LoVo (cell line): Measurements from ENCODE around the gene TMEM174.

Source experiments
- DNase-seq: peaks from one replicate; pipeline ENCODE4 v3.0.0-alpha.2; 2016; ENCODE audit warnings: low spot score

TMEM174 gene

GRCh38 chr5:73172951-73173350 is at the start of gene TMEM174:
TMEM174 (plus strand) TSS chr5:73173193; CDS start chr5:73173244, 51 bp downstream.
- no peak for DNase-seq

GRCh38 chr5:73125289-73125688 is 47.7 kb upstream of the TMEM174 start:
- no peak for DNase-seq

- no peak for DNase-seq
Observed at GRCh38 chr5:73126381-73126780, 46.6 kb upstream of the TMEM174 start.

- no peak for DNase-seq
Observed at GRCh38 chr5:73126957-73127356, 46.0 kb upstream of the TMEM174 start.

- DNase-seq: no peak
Observed at GRCh38 chr5:73129143-73129542, 43.9 kb upstream of the TMEM174 start.

GRCh38 chr5:73130811-73131210 is 42.2 kb upstream of the TMEM174 start:
- DNase-seq: no peak

GRCh38 chr5:73131711-73132425 is 41.1 kb upstream of the TMEM174 start:
- no peak for DNase-seq

- DNase-seq: no peak
Observed at GRCh38 chr5:73132759-73133158, 40.2 kb upstream of the TMEM174 start.

- DNase-seq: no peak
Observed at GRCh38 chr5:73135021-73135420, 38.0 kb upstream of the TMEM174 start.

- DNase-seq: peak; percentile 46
Observed at GRCh38 chr5:73135429-73136054, 37.5 kb upstream of the TMEM174 start.

- no peak for DNase-seq
Observed at GRCh38 chr5:73136055-73136562, 36.9 kb upstream of the TMEM174 start.

GRCh38 chr5:73137563-73138530 is 35.1 kb upstream of the TMEM174 start:
- no peak for DNase-seq

GRCh38 chr5:73139485-73139884 is 33.5 kb upstream of the TMEM174 start:
- DNase-seq: no peak

- DNase-seq: no peak
Observed at GRCh38 chr5:73140801-73141200, 32.2 kb upstream of the TMEM174 start.

GRCh38 chr5:73142035-73142434 is 31.0 kb upstream of the TMEM174 start:
- no peak for DNase-seq

- DNase-seq: no peak
Observed at GRCh38 chr5:73143716-73144115, 29.3 kb upstream of the TMEM174 start.

- no peak for DNase-seq
Observed at GRCh38 chr5:73149540-73149939, 23.5 kb upstream of the TMEM174 start.

GRCh38 chr5:73150876-73151275 is 22.1 kb upstream of the TMEM174 start:
- no peak for DNase-seq

GRCh38 chr5:73151766-73152410 is 21.1 kb upstream of the TMEM174 start:
- no peak for DNase-seq

GRCh38 chr5:73152411-73153388 is 20.3 kb upstream of the TMEM174 start:
- DNase-seq: peak; percentile 7

GRCh38 chr5:73153513-73153912 is 19.5 kb upstream of the TMEM174 start:
- no peak for DNase-seq
